GM23338 (cell line): ENCODE results near the gene CNOT4. TPM values are rescaled to one million over a fixed set of nuclear protein-coding genes. Genes with fewer than 3 reads are reported as not detected.

Source experiments
- ATAC-seq: fragments of 200-7000 bp; cut with Tn5 transposase; 3 replicates; pipeline ENCODE4 v1.9.1; 2020
- DNase-seq: peaks from one replicate; pipeline ENCODE4 v3.0.0-alpha.2; 2015; ENCODE audit warnings: low spot score
- H2AFZ ChIP-seq: fragments of 200-600 bp; sonication (generic); 2 replicates; pipeline ENCODE4 v1.8.0; 2016; ENCODE audit warnings: antibody characterized with exemption, mild to moderate bottlenecking, moderate library complexity
- H3F3A ChIP-seq: fragments of 200-600 bp; sonication (generic); replicated peaks from 2 replicates; pipeline ENCODE4 v1.8.0; 2017; ENCODE audit warnings: antibody characterized with exemption, mixed run types, low read depth
- H3K27ac ChIP-seq: fragments of 200-600 bp; sonication (generic); 2 replicates; pipeline ENCODE4 v1.6.1; 2016; ENCODE audit warnings: low read depth
- H3K27me3 ChIP-seq: fragments of 200-600 bp; sonication (generic); 2 replicates; pipeline ENCODE4 v1.8.0; 2016; ENCODE audit warnings: mild to moderate bottlenecking, mixed run types, moderate library complexity; ENCODE audit not compliant: insufficient read depth
- H3K36me3 ChIP-seq: fragments of 200-600 bp; sonication (generic); 2 replicates; pipeline ENCODE4 v1.8.0; 2016; ENCODE audit warnings: mild to moderate bottlenecking; ENCODE audit not compliant: insufficient read depth
- H3K4me1 ChIP-seq: fragments of 200-600 bp; sonication (generic); 2 replicates; pipeline ENCODE4 v1.8.0; 2016; ENCODE audit warnings: mild to moderate bottlenecking, moderate library complexity; ENCODE audit not compliant: insufficient read depth
- H3K4me2 ChIP-seq: fragments of 200-600 bp; sonication (generic); 2 replicates; pipeline ENCODE4 v1.7.1; 2017; ENCODE audit warnings: mixed run types
- H3K4me3 ChIP-seq: fragments of 200-600 bp; sonication (generic); 2 replicates; pipeline ENCODE4 v1.6.1; 2016; ENCODE audit warnings: mixed run types
- H3K79me2 ChIP-seq: fragments of 200-600 bp; sonication (generic); replicated peaks from 2 replicates; pipeline ENCODE4 v1.8.0; 2017; ENCODE audit warnings: mild to moderate bottlenecking; ENCODE audit not compliant: insufficient read depth
- H3K9me2 ChIP-seq: fragments of 200-600 bp; sonication (generic); 2 replicates; pipeline ENCODE4 v1.8.0; 2017; ENCODE audit not compliant: insufficient read depth
- H4K20me1 ChIP-seq: fragments of 200-600 bp; sonication (generic); replicated peaks from 2 replicates; pipeline ENCODE4 v1.8.0; 2017; ENCODE audit warnings: mild to moderate bottlenecking; ENCODE audit not compliant: insufficient read depth
- H3K27ac Mint-ChIP-seq: 2 replicates; pipeline ENCODE4 v1.8.0; 2020; ENCODE audit warnings: inconsistent platforms, mild to moderate bottlenecking, moderate library complexity, mixed read lengths
- H3K27me3 Mint-ChIP-seq: 3 replicates; pipeline ENCODE4 v1.8.0; 2022; ENCODE audit warnings: low read depth, mild to moderate bottlenecking, moderate library complexity, mixed read lengths, inconsistent platforms; ENCODE audit not compliant: insufficient read depth, poor library complexity
- H3K36me3 Mint-ChIP-seq: 3 replicates; pipeline ENCODE4 v1.8.0; 2021; ENCODE audit warnings: low read depth, mild to moderate bottlenecking, inconsistent platforms, moderate library complexity, mixed read lengths
- H3K4me1 Mint-ChIP-seq: 3 replicates; pipeline ENCODE4 v1.8.0; 2020; ENCODE audit warnings: mild to moderate bottlenecking, inconsistent platforms, mixed read lengths
- H3K4me3 Mint-ChIP-seq: 3 replicates; pipeline ENCODE4 v1.8.0; 2021; ENCODE audit warnings: moderate library complexity, mild to moderate bottlenecking, inconsistent platforms, mixed read lengths
- H3K9me3 Mint-ChIP-seq: 3 replicates; pipeline ENCODE4 v1.8.0; 2020; ENCODE audit warnings: moderate library complexity, mild to moderate bottlenecking, inconsistent platforms, mixed read lengths
- CREB1 ChIP-seq: fragments of 250-450 bp; sonication (Bioruptor Pico); IDR thresholded peaks from 2 replicates; pipeline ENCODE4 v1.5.0; 2020; ENCODE audit warnings: low read depth, mild to moderate bottlenecking, moderate library complexity
- EZH2 ChIP-seq: fragments of 200-600 bp; sonication (generic); IDR thresholded peaks from one replicate; pipeline ENCODE4 v1.8.0; 2017; ENCODE audit warnings: antibody characterized with exemption, mild to moderate bottlenecking, low read depth; ENCODE audit not compliant: unreplicated experiment
- JUNB ChIP-seq: IDR thresholded peaks from one replicate; pipeline ENCODE4 v1.6.1; 2016; ENCODE audit warnings: antibody characterized with exemption; ENCODE audit not compliant: unreplicated experiment
- NANOG ChIP-seq: IDR thresholded peaks from 2 replicates; pipeline ENCODE4 v1.6.1; 2016; ENCODE audit warnings: antibody characterized with exemption, borderline replicate concordance
- POLR2AphosphoS5 ChIP-seq: IDR thresholded peaks from 2 replicates; pipeline ENCODE4 v1.6.1; 2016; ENCODE audit warnings: antibody characterized with exemption, low read depth
- REST ChIP-seq: IDR thresholded peaks from one replicate; pipeline ENCODE4 v1.6.1; 2018; ENCODE audit warnings: antibody characterized with exemption; ENCODE audit not compliant: unreplicated experiment
- STAT1 ChIP-seq: IDR thresholded peaks from one replicate; pipeline ENCODE4 v1.6.1; 2016; ENCODE audit warnings: antibody characterized with exemption; ENCODE audit not compliant: unreplicated experiment
- polyA plus RNA-seq: library from polyadenylated mRNA; unstranded; fragments of >200 nt; fragmentation: Nextera tagmentation; extraction: Ambion mirVana; gene quantifications from 2 replicates; pipeline ENCODE4 v1.2.1, GENCODE V29; 2016
- total RNA-seq: library from RNA; depleted of rRNA; stranded (reverse); fragments of >200 nt; shearing (Covaris generic); gene quantifications from 2 replicates; pipeline ENCODE4 v1.2.3, GENCODE V29; 2014
- TF ChIP-seq, protein P1 (sequence below): fragments of 250-450 bp; sonication (Bioruptor Pico); IDR thresholded peaks from 2 replicates; pipeline ENCODE4 v1.5.0; 2020; ENCODE audit warnings: mild to moderate bottlenecking, moderate library complexity

Gene CNOT4
- total and polyA plus RNA-seq, 2 experiments from 2014 or later: 18.9 to 26.2 TPM

GRCh38 chr7:135441791-135442190 is 68.1 kb downstream of the CNOT4 start:
- H3K79me2 ChIP-seq: peaks cover 28% of the 10 kb centered on the region; the same call in 1 of the 2 replicates
- ATAC-seq (no peak), DNase-seq (no peak)
- no peaks in the 10 kb centered on the region for H3K27me3 ChIP-seq
- H3K4me3 ChIP-seq: no peak overlapping the region
- no peaks in the 10 kb centered on the region for H3K36me3 ChIP-seq
- no peaks in the 10 kb centered on the region for H3K4me1 ChIP-seq
- H3K4me2 ChIP-seq: no peak overlapping the region
- no peak overlapping the region for H3K27ac ChIP-seq
- Mint-ChIP-seq H3K4me3 (no peak overlapping the region), H3K4me1 (no peaks in the 10 kb centered on the region), H3K27ac (no peak overlapping the region), H3K36me3 (peaks cover 7% of the 10 kb centered on the region; the same call in 2 of the 3 replicates), H3K27me3 (peaks cover 2% of the 10 kb centered on the region), H3K9me3 (no peaks in the 10 kb centered on the region)
- H4K20me1 ChIP-seq: peaks cover 3% of the 10 kb centered on the region; the same call in 1 of the 2 replicates
- TF ChIP-seq REST (peak; percentile 53), STAT1 (no peak)
- H2AFZ ChIP-seq: no peak overlapping the region
- H3F3A ChIP-seq: no peaks in the 10 kb centered on the region
- no peaks in the 10 kb centered on the region for H3K9me2 ChIP-seq

- Mint-ChIP-seq H3K4me3 (no peak overlapping the region), H3K27ac (no peak overlapping the region), H3K36me3 (peaks cover 29% of the 10 kb centered on the region), H3K27me3 (no peaks in the 10 kb centered on the region), H3K9me3 (no peaks in the 10 kb centered on the region; the same call in 2 of the 3 replicates), H3K4me1 (peaks cover 6% of the 10 kb centered on the region; the same call in 2 of the 3 replicates)
- DNase-seq: no peak
- Histone ChIP-seq H3K27ac (no peak overlapping the region), H3K27me3 (no peaks in the 10 kb centered on the region), H3K4me1 (no peaks in the 10 kb centered on the region), H3K9me2 (no peaks in the 10 kb centered on the region), H3K4me3 (no peak overlapping the region), H3F3A (no peaks in the 10 kb centered on the region), H3K79me2 (peaks cover 17% of the 10 kb centered on the region; the same call in 1 of the 2 replicates), H3K4me2 (no peak overlapping the region), H2AFZ (no peak overlapping the region), H4K20me1 (no peaks in the 10 kb centered on the region), H3K36me3 (peaks cover 5% of the 10 kb centered on the region; the same call in 1 of the 2 replicates)
- no peak for ATAC-seq
- TF ChIP-seq EZH2: no peak
- TF ChIP-seq CREB1 (CRISPR knock-in tag): no peak
- no peak for TF ChIP-seq STAT1
- no peak for TF ChIP-seq JUNB
- TF ChIP-seq NANOG: no peak
- no peak for TF ChIP-seq POLR2AphosphoS5
- TF ChIP-seq, protein P1, sequence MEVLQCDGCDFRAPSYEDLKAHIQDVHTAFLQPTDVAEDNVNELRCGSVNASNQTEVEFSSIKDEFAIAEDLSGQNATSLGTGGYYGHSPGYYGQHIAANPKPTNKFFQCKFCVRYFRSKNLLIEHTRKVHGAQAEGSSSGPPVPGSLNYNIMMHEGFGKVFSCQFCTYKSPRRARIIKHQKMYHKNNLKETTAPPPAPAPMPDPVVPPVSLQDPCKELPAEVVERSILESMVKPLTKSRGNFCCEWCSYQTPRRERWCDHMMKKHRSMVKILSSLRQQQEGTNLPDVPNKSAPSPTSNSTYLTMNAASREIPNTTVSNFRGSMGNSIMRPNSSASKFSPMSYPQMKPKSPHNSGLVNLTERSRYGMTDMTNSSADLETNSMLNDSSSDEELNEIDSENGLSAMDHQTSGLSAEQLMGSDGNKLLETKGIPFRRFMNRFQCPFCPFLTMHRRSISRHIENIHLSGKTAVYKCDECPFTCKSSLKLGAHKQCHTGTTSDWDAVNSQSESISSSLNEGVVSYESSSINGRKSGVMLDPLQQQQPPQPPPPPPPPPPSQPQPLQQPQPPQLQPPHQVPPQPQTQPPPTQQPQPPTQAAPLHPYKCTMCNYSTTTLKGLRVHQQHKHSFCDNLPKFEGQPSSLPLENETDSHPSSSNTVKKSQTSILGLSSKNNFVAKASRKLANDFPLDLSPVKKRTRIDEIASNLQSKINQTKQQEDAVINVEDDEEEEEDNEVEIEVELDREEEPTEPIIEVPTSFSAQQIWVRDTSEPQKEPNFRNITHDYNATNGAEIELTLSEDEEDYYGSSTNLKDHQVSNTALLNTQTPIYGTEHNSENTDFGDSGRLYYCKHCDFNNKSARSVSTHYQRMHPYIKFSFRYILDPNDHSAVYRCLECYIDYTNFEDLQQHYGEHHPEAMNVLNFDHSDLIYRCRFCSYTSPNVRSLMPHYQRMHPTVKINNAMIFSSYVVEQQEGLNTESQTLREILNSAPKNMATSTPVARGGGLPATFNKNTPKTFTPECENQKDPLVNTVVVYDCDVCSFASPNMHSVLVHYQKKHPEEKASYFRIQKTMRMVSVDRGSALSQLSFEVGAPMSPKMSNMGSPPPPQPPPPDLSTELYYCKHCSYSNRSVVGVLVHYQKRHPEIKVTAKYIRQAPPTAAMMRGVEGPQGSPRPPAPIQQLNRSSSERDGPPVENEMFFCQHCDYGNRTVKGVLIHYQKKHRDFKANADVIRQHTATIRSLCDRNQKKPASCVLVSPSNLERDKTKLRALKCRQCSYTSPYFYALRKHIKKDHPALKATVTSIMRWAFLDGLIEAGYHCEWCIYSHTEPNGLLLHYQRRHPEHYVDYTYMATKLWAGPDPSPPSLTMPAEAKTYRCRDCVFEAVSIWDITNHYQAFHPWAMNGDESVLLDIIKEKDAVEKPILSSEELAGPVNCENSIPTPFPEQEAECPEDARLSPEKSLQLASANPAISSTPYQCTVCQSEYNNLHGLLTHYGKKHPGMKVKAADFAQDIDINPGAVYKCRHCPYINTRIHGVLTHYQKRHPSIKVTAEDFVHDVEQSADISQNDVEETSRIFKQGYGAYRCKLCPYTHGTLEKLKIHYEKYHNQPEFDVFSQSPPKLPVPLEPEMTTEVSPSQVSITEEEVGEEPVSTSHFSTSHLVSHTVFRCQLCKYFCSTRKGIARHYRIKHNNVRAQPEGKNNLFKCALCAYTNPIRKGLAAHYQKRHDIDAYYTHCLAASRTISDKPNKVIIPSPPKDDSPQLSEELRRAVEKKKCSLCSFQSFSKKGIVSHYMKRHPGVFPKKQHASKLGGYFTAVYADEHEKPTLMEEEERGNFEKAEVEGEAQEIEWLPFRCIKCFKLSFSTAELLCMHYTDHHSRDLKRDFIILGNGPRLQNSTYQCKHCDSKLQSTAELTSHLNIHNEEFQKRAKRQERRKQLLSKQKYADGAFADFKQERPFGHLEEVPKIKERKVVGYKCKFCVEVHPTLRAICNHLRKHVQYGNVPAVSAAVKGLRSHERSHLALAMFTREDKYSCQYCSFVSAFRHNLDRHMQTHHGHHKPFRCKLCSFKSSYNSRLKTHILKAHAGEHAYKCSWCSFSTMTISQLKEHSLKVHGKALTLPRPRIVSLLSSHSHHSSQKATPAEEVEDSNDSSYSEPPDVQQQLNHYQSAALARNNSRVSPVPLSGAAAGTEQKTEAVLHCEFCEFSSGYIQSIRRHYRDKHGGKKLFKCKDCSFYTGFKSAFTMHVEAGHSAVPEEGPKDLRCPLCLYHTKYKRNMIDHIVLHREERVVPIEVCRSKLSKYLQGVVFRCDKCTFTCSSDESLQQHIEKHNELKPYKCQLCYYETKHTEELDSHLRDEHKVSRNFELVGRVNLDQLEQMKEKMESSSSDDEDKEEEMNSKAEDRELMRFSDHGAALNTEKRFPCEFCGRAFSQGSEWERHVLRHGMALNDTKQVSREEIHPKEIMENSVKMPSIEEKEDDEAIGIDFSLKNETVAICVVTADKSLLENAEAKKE (CRISPR knock-in tag): no peak
- TF ChIP-seq REST: no peak
These were observed 75.9 kb downstream of the CNOT4 start for GRCh38 chr7:135434047-135434446.
